Activated CD8-positive, alpha-beta memory T cell treated with anti-CD3 and anti-CD28 coated beads, Interleukin-2, amount 10 ng/mL, durations not matched to agents 7 days and 5 days (primary cell): Measurements from ENCODE around the gene MALT1. TPM values are rescaled to one million over a fixed set of nuclear protein-coding genes. Genes with fewer than 3 reads are reported as not detected.

ENCODE experiments used
- ATAC-seq: fragments of 150-1000 bp; cut with Tn5 transposase; one replicate; pipeline ENCODE4 v1.10.0; 2021; ENCODE audit warnings: moderate library complexity
- CTCF ChIA-PET: fragments of 350-600 bp; sonication (Branson Sonifier 250); formaldehyde crosslinking; loops from one replicate; lab custom pipeline; 2021; ENCODE audit warnings: antibody characterized with exemption; lab: Charles Lee
- DNase-seq: peaks from one replicate; pipeline ENCODE4 v3.0.0-alpha.2; 2020
- H3K27ac Mint-ChIP-seq: one replicate; pipeline ENCODE4 v1.8.0; 2021; ENCODE audit warnings: mild to moderate bottlenecking, mixed read lengths
- H3K27me3 Mint-ChIP-seq: one replicate; pipeline ENCODE4 v1.8.0; 2021; ENCODE audit warnings: mixed read lengths
- H3K36me3 Mint-ChIP-seq: one replicate; pipeline ENCODE4 v1.8.0; 2021; ENCODE audit warnings: mild to moderate bottlenecking, mixed read lengths
- H3K4me1 Mint-ChIP-seq: one replicate; pipeline ENCODE4 v1.8.0; 2021; ENCODE audit warnings: mixed read lengths
- H3K4me3 Mint-ChIP-seq: one replicate; pipeline ENCODE4 v1.8.0; 2021; ENCODE audit warnings: mild to moderate bottlenecking, moderate library complexity, mixed read lengths
- H3K9me3 Mint-ChIP-seq: one replicate; pipeline ENCODE4 v1.8.0; 2022; ENCODE audit warnings: low read depth, mixed read lengths
- total RNA-seq, 2 experiments: library from RNA; stranded (reverse); gene quantifications; one replicate each; pipeline ENCODE4 v1.2.3, GENCODE V29; 2021

MALT1 gene, protein sequence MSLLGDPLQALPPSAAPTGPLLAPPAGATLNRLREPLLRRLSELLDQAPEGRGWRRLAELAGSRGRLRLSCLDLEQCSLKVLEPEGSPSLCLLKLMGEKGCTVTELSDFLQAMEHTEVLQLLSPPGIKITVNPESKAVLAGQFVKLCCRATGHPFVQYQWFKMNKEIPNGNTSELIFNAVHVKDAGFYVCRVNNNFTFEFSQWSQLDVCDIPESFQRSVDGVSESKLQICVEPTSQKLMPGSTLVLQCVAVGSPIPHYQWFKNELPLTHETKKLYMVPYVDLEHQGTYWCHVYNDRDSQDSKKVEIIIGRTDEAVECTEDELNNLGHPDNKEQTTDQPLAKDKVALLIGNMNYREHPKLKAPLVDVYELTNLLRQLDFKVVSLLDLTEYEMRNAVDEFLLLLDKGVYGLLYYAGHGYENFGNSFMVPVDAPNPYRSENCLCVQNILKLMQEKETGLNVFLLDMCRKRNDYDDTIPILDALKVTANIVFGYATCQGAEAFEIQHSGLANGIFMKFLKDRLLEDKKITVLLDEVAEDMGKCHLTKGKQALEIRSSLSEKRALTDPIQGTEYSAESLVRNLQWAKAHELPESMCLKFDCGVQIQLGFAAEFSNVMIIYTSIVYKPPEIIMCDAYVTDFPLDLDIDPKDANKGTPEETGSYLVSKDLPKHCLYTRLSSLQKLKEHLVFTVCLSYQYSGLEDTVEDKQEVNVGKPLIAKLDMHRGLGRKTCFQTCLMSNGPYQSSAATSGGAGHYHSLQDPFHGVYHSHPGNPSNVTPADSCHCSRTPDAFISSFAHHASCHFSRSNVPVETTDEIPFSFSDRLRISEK
- total RNA-seq: 10 to 100 TPM; 30.3 to 31.6 TPM

DNA sequence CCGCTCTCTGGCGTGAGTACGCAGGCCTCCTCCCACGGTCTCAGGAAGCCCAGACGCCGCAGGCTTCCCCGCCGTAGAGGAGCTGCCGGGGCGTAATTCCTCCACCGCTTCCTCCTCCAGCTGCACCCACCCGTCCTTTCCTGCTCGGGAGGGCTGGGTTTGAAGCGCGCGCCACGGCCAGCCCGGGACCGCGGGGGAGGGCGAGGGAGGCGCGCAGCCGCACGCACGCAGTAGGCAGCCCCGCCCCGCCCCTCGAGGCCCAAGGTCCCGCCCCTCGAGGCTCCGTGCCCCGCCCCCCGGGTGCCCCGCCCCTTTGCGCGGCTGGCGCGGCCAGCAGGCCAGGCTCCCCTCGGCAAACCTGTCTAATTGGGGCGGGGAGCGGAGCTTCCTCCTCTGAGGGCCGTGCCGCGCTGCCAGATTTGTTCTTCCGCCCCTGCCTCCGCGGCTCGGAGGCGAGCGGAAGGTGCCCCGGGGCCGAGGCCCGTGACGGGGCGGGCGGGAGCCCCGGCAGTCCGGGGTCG lies at the start of gene MALT1:
Gene MALT1 (plus strand): TSS at position 355 of the 521 bp plus-strand sequence. CDS start 179 bp downstream, outside the sequence.
- DNase-seq: peak; percentile 95
- H3K4me1 Mint-ChIP-seq: peaks cover 42% of the 10 kb centered on the region
- peak within 1 kb of the TSS; percentile 96 for H3K27ac Mint-ChIP-seq

GRCh38 chr18:58624011-58624410 lies 47.3 kb upstream of the MALT1 start:
- no peaks in the 10 kb centered on the region for H3K9me3 Mint-ChIP-seq
- H3K4me3 Mint-ChIP-seq: no peak overlapping the region
- ATAC-seq: no peak
- H3K27me3 Mint-ChIP-seq: peaks cover 25% of the 10 kb centered on the region
- peaks cover 2% of the 10 kb centered on the region for H3K36me3 Mint-ChIP-seq
- DNase-seq: no peak
- H3K27ac Mint-ChIP-seq: no peak overlapping the region
- H3K4me1 Mint-ChIP-seq: no peaks in the 10 kb centered on the region
- CTCF ChIA-PET: no interaction called here

More for the DNA sequence above, at the start of gene MALT1:
- H3K36me3 Mint-ChIP-seq: peaks cover 13% of the 10 kb centered on the region
- H3K27me3 Mint-ChIP-seq: peaks cover 8% of the 10 kb centered on the region
- CTCF ChIA-PET: interaction anchor here (0.8 to 4.4 kb wide), 11 partner anchors 11 to 141 kb away, joined by 3 to 32 read pairs (median 5); no protein-coding TSS in a partner anchor
- peak within 1 kb of the TSS; percentile 95 for H3K4me3 Mint-ChIP-seq
- H3K9me3 Mint-ChIP-seq: no peaks in the 10 kb centered on the region
- peak; percentile 93 for ATAC-seq

- ATAC-seq: no peak
- Mint-ChIP-seq H3K4me1 (no peaks in the 10 kb centered on the region), H3K36me3 (peaks cover 2% of the 10 kb centered on the region), H3K9me3 (no peaks in the 10 kb centered on the region), H3K27me3 (peaks cover 20% of the 10 kb centered on the region), H3K4me3 (no peak overlapping the region), H3K27ac (no peak overlapping the region)
- no peak for DNase-seq
- CTCF ChIA-PET: no interaction called here
These were observed 45.4 kb upstream of the MALT1 start for GRCh38 chr18:58625839-58626238.

- Mint-ChIP-seq H3K36me3 (no peaks in the 10 kb centered on the region), H3K27ac (no peak overlapping the region), H3K9me3 (no peaks in the 10 kb centered on the region), H3K4me1 (peaks cover 6% of the 10 kb centered on the region), H3K4me3 (no peak overlapping the region), H3K27me3 (peaks cover 6% of the 10 kb centered on the region)
- CTCF ChIA-PET: interaction anchor here (0.5 to 0.8 kb wide), 2 partner anchors 151 to 207 kb away, joined by 3 read pairs; no protein-coding TSS in a partner anchor
- no peak for ATAC-seq
- no peak for DNase-seq
These were observed 41.2 kb upstream of the MALT1 start for GRCh38 chr18:58630071-58630470.

DNA sequence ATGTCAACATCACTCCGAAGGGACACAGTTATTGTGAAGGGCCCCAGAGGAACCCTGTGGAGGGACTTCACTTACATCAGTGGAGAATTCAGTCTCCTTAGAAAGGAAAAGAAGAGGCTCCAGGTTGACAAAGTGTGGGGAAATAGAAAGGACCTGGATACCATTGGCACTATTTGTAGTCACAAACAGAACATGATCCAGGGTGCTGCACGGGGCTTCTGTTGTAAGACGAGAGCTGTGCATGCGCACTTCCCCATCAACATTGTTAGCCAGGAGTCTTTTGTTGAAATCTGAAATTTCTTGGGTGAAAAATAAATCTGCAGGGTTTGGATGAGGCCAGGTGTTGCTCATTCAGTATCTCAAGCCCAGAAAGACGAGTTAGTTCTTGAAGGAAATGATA lies 40.0 kb upstream of the MALT1 start:
- CTCF ChIA-PET: no interaction called here
- ATAC-seq (no peak), DNase-seq (no peak)
- no peak overlapping the region for H3K4me3 Mint-ChIP-seq
- no peaks in the 10 kb centered on the region for H3K9me3 Mint-ChIP-seq
- H3K27ac Mint-ChIP-seq: no peak overlapping the region
- peaks cover 2% of the 10 kb centered on the region for H3K27me3 Mint-ChIP-seq
- peaks cover 2% of the 10 kb centered on the region for H3K36me3 Mint-ChIP-seq
- peaks cover 14% of the 10 kb centered on the region for H3K4me1 Mint-ChIP-seq

- DNase-seq (no peak), ATAC-seq (no peak)
- Mint-ChIP-seq H3K9me3 (no peaks in the 10 kb centered on the region), H3K36me3 (peaks cover 2% of the 10 kb centered on the region), H3K27ac (no peak overlapping the region), H3K27me3 (peaks cover 2% of the 10 kb centered on the region), H3K4me1 (peaks cover 14% of the 10 kb centered on the region), H3K4me3 (no peak overlapping the region)
- CTCF ChIA-PET: no interaction called here
These were observed 38.7 kb upstream of the MALT1 start for GRCh38 chr18:58632552-58632951.

DNA sequence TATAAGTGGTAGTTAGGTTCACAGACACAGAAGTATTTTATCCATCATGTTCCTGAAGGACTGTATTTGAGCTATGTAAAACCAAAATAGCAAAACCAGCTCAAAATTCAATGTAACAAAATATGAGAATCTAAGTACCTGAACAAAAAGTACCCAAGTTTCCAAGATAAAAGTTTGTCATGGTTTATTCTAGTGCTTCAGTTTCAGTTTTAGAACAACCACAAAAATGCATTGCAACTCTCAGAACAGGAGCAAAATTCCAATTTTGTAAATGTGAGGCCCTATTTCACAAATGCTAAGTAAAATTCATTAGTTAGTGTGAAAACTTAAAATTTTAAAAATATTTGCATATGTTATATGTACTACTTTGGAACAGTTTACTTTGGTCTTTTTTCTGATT lies 37.4 kb upstream of the MALT1 start:
- DNase-seq: no peak
- no peaks in the 10 kb centered on the region for H3K9me3 Mint-ChIP-seq
- no peak for ATAC-seq
- H3K27me3 Mint-ChIP-seq: peaks cover 2% of the 10 kb centered on the region
- peaks cover 14% of the 10 kb centered on the region for H3K4me1 Mint-ChIP-seq
- H3K27ac Mint-ChIP-seq: no peak overlapping the region
- no peak overlapping the region for H3K4me3 Mint-ChIP-seq
- CTCF ChIA-PET: no interaction called here
- peaks cover 2% of the 10 kb centered on the region for H3K36me3 Mint-ChIP-seq

DNA sequence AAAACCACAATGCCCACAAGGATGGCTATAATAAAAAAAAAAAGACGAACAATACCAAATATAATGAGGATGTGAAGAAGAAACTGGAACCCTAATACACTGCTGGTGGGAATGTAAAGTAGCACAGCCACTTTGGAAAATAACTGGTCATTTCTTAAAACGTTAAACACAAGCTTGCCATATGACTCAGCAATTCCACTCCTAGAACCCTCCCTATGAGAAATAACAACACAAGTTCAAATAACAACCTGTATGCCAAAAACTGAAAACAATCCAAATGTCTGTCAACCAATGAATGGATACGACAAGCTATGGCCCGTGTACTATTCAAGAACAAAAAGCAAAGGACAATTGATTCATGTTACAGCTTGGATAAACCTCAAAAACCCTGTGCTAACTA lies 35.4 kb upstream of the MALT1 start:
- Mint-ChIP-seq H3K4me1 (peaks cover 14% of the 10 kb centered on the region), H3K36me3 (peaks cover 2% of the 10 kb centered on the region), H3K27me3 (no peaks in the 10 kb centered on the region), H3K9me3 (no peaks in the 10 kb centered on the region), H3K4me3 (no peak overlapping the region), H3K27ac (no peak overlapping the region)
- no peak for ATAC-seq
- CTCF ChIA-PET: interaction anchor here (0.9 to 1.4 kb wide), 2 partner anchors 9 to 106 kb away, joined by 3 to 4 read pairs; no protein-coding TSS in a partner anchor
- DNase-seq: no peak

DNA sequence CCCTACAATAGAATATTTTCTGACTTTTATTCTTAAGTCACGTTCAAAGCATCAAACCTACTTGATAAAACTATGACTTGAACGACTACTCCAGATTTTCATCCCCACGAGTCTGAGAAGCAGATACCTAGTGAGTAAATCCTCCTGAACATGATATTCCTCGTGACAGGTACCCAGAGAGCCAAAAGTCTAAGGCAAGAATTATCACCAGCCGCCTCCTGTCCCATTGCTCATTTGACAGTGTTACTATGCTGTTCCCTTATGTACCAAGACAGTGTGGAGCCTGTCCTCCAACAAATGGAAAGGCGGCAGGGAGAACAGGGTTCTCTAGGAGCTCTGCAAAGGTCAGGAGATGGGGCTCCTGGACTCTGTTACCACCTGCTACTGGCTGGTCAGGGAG lies 34.1 kb upstream of the MALT1 start:
- peaks cover 14% of the 10 kb centered on the region for H3K4me1 Mint-ChIP-seq
- peaks cover 2% of the 10 kb centered on the region for H3K36me3 Mint-ChIP-seq
- no peaks in the 10 kb centered on the region for H3K9me3 Mint-ChIP-seq
- H3K4me3 Mint-ChIP-seq: no peak overlapping the region
- CTCF ChIA-PET: no interaction called here
- DNase-seq (no peak), ATAC-seq (no peak)
- H3K27ac Mint-ChIP-seq: no peak overlapping the region
- H3K27me3 Mint-ChIP-seq: no peaks in the 10 kb centered on the region

- Mint-ChIP-seq H3K9me3 (no peaks in the 10 kb centered on the region), H3K4me1 (peaks cover 14% of the 10 kb centered on the region), H3K27me3 (no peaks in the 10 kb centered on the region), H3K4me3 (no peak overlapping the region), H3K27ac (no peak overlapping the region), H3K36me3 (peaks cover 2% of the 10 kb centered on the region)
- CTCF ChIA-PET: no interaction called here
- DNase-seq: no peak
- ATAC-seq: no peak
These were observed 33.3 kb upstream of the MALT1 start for GRCh38 chr18:58637946-58638345.

- DNase-seq (no peak), ATAC-seq (no peak)
- H3K9me3 Mint-ChIP-seq: no peaks in the 10 kb centered on the region
- peaks cover 2% of the 10 kb centered on the region for H3K36me3 Mint-ChIP-seq
- H3K4me3 Mint-ChIP-seq: no peak overlapping the region
- no peaks in the 10 kb centered on the region for H3K27me3 Mint-ChIP-seq
- CTCF ChIA-PET: no interaction called here
- peaks cover 13% of the 10 kb centered on the region for H3K4me1 Mint-ChIP-seq
- no peak overlapping the region for H3K27ac Mint-ChIP-seq
These were observed 32.8 kb upstream of the MALT1 start for GRCh38 chr18:58638441-58638840.

GRCh38 chr18:58639237-58639636 lies 32.0 kb upstream of the MALT1 start:
- no peaks in the 10 kb centered on the region for H3K9me3 Mint-ChIP-seq
- ATAC-seq (no peak), DNase-seq (no peak)
- H3K4me3 Mint-ChIP-seq: no peak overlapping the region
- no peak overlapping the region for H3K27ac Mint-ChIP-seq
- CTCF ChIA-PET: no interaction called here
- peaks cover 8% of the 10 kb centered on the region for H3K4me1 Mint-ChIP-seq
- no peaks in the 10 kb centered on the region for H3K27me3 Mint-ChIP-seq
- peaks cover 2% of the 10 kb centered on the region for H3K36me3 Mint-ChIP-seq

DNA sequence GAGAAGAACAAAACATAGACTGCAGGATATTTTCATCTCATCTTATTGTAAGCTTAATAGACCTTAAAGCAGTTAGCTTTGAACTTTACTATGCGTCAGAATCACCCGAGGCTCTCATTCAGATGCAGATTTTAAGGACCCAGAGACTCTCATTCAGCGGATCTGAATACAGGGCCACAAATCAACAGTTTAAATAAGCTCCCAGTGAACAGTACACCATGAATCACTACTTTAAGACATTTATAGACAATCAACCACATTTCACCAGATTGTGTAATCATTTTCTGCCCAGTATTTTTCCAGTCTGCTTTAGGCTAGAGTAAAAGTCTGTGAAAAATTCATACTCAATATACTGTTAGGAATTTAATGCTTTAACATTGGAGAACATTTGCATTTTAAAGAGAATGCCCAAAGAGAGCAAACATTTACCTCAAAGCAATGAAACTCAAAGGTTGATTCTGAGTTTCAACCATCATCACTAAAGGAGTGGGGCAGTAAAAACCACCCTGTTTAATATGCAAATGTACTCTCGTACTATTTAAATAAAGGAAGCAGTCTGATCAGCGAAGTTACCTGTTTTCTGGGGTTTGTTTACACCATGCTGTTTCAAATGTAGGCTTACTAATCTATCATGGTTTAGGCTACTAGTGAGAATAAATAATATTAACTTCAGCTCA lies 31.4 kb upstream of the MALT1 start:
- Mint-ChIP-seq H3K4me3 (no peak overlapping the region), H3K27me3 (no peaks in the 10 kb centered on the region), H3K4me1 (peaks cover 8% of the 10 kb centered on the region), H3K36me3 (peaks cover 2% of the 10 kb centered on the region), H3K9me3 (no peaks in the 10 kb centered on the region), H3K27ac (no peak overlapping the region)
- no peak for DNase-seq
- no peak for ATAC-seq
- CTCF ChIA-PET: interaction anchor here (1.3 kb wide), 1 partner anchor 124 kb away, joined by 4 read pairs; no protein-coding TSS in a partner anchor
